Parathyroid adenoma (tissue), 2 donors: ENCODE measurements around the gene ZC3H4.

ENCODE experiments used
- H2AFZ ChIP-seq: fragments of 300-600 bp; sonication (generic); one replicate; pipeline ENCODE4 v1.7.0; 2017; ENCODE audit warnings: antibody characterized with exemption, mild to moderate bottlenecking
- H3K27ac ChIP-seq: fragments of 300-600 bp; sonication (generic); one replicate; pipeline ENCODE4 v1.7.0; 2017
- H3K27me3 ChIP-seq: fragments of 300-600 bp; sonication (generic); one replicate; pipeline ENCODE4 v1.7.0; 2017; ENCODE audit warnings: low read length; ENCODE audit not compliant: control insufficient read depth, insufficient read depth
- H3K36me3 ChIP-seq: fragments of 300-600 bp; sonication (generic); one replicate; pipeline ENCODE4 v1.7.0; 2017; ENCODE audit warnings: low read length; ENCODE audit not compliant: control insufficient read depth, insufficient read depth
- H3K4me1 ChIP-seq: fragments of 300-600 bp; sonication (generic); one replicate; pipeline ENCODE4 v1.7.0; 2017; ENCODE audit warnings: control low read depth
- H3K4me2 ChIP-seq: fragments of 300-600 bp; sonication (generic); one replicate; pipeline ENCODE4 v1.7.0; 2017; ENCODE audit warnings: low read length
- H3K4me3 ChIP-seq: fragments of 300-600 bp; sonication (generic); one replicate; pipeline ENCODE4 v1.7.0; 2017; ENCODE audit warnings: low read depth, low read length
- H3K79me2 ChIP-seq: fragments of 300-600 bp; sonication (generic); one replicate; pipeline ENCODE4 v1.7.0; 2017; ENCODE audit warnings: control low read depth
- H3K9ac ChIP-seq: fragments of 300-600 bp; sonication (generic); one replicate; pipeline ENCODE4 v1.7.0; 2017; ENCODE audit warnings: mild to moderate bottlenecking
- H3K9me3 ChIP-seq: fragments of 300-600 bp; sonication (generic); one replicate; pipeline ENCODE4 v1.7.0; 2017; ENCODE audit warnings: low read length; ENCODE audit not compliant: control insufficient read depth
- CTCF ChIP-seq: fragments of 300-600 bp; sonication (generic); IDR thresholded peaks from one replicate; pipeline ENCODE4 v1.7.0; 2017; ENCODE audit warnings: antibody characterized with exemption, mild to moderate bottlenecking
- donor health status: primary hyperparathyroidism.

The ZC3H4 gene

GRCh38 chr19:47157431-47158321 is 44.1 kb upstream of the ZC3H4 start:
- H3K27ac ChIP-seq, result peak overlapping the region; percentile 69
- no peak for TF ChIP-seq CTCF
- no peak overlapping the region for H3K9ac ChIP-seq
- H2AFZ ChIP-seq, result peak overlapping the region; percentile 25
- H3K79me2 ChIP-seq, result no peaks in the 10 kb centered on the region
- H3K9me3 ChIP-seq, result no peaks in the 10 kb centered on the region
- H3K4me2 ChIP-seq, result peak overlapping the region; percentile 2
- no peak overlapping the region for H3K4me3 ChIP-seq
- no peaks in the 10 kb centered on the region for H3K27me3 ChIP-seq
- H3K36me3 ChIP-seq, result no peaks in the 10 kb centered on the region
- peaks cover under 1% of the 10 kb centered on the region for H3K4me1 ChIP-seq

- TF ChIP-seq CTCF, result no peak
Measured at GRCh38 chr19:47156861-47157430, 43.4 kb upstream of the ZC3H4 start.

GRCh38 chr19:47155148-47155547 is 41.6 kb upstream of the ZC3H4 start:
- Histone ChIP-seq H3K4me1 (peaks cover 8% of the 10 kb centered on the region), H2AFZ (no peak overlapping the region), H3K9ac (no peak overlapping the region), H3K79me2 (peaks cover 2% of the 10 kb centered on the region), H3K27me3 (no peaks in the 10 kb centered on the region), H3K36me3 (no peaks in the 10 kb centered on the region), H3K4me3 (no peak overlapping the region), H3K27ac (no peak overlapping the region), H3K4me2 (no peak overlapping the region), H3K9me3 (no peaks in the 10 kb centered on the region)
- TF ChIP-seq CTCF, result no peak

More at GRCh38 chr19:47156861-47157430, 43.4 kb upstream of the ZC3H4 start:
- no peaks in the 10 kb centered on the region for H3K27me3 ChIP-seq
- H3K79me2 ChIP-seq, result no peaks in the 10 kb centered on the region
- no peak overlapping the region for H3K4me3 ChIP-seq
- H3K27ac ChIP-seq, result no peak overlapping the region
- peaks cover 8% of the 10 kb centered on the region for H3K4me1 ChIP-seq
- no peaks in the 10 kb centered on the region for H3K36me3 ChIP-seq
- no peak overlapping the region for H3K4me2 ChIP-seq
- no peak overlapping the region for H3K9ac ChIP-seq
- H3K9me3 ChIP-seq, result no peaks in the 10 kb centered on the region
- no peak overlapping the region for H2AFZ ChIP-seq

- no peak for TF ChIP-seq CTCF
- Histone ChIP-seq H3K27me3 (no peaks in the 10 kb centered on the region), H3K9ac (no peak overlapping the region), H3K79me2 (peaks cover 5% of the 10 kb centered on the region), H3K27ac (no peak overlapping the region), H2AFZ (no peak overlapping the region), H3K4me3 (no peak overlapping the region), H3K9me3 (no peaks in the 10 kb centered on the region), H3K36me3 (no peaks in the 10 kb centered on the region), H3K4me2 (no peak overlapping the region), H3K4me1 (peaks cover 8% of the 10 kb centered on the region)
Measured at GRCh38 chr19:47153266-47153665, 39.7 kb upstream of the ZC3H4 start.
